Esophagus squamous epithelium (tissue), 5 donors: ENCODE data around the gene ADGRD1. TPM values are rescaled to one million over a fixed set of nuclear protein-coding genes. Genes with fewer than 3 reads are reported as not detected.

ENCODE experiments used
- DNase-seq: peaks from one replicate; lab custom pipeline; 2025; lab: John Stamatoyannopoulos, UW
- H3K27ac ChIP-seq, 4 donors: fragments of 200-600 bp; sonication (generic); one replicate each; pipeline ENCODE4 v1.5.1; 2016 to 2019; ENCODE audit warnings: mild to moderate bottlenecking in 1 of 4
- H3K27me3 ChIP-seq, 4 donors: fragments of 200-600 bp; sonication (generic); 1 replicate in 3 of 4; 2 replicates in 1 of 4; pipeline versions ENCODE4 v1.5.1 to v1.6.0; 2017 to 2021; ENCODE audit warnings: antibody characterized with exemption in 1 of 4
- H3K36me3 ChIP-seq, 3 donors: fragments of 200-600 bp; sonication (generic); one replicate each; pipeline ENCODE4 v1.5.1; 2016 to 2019
- H3K4me1 ChIP-seq, 3 donors: fragments of 200-600 bp; sonication (generic); one replicate each; pipeline ENCODE4 v1.5.1; 2017 to 2019
- H3K4me3 ChIP-seq, 4 donors: fragments of 200-600 bp; sonication (generic); 1 replicate in 3 of 4; 2 replicates in 1 of 4; pipeline ENCODE4 v1.5.1; 2016 to 2019; ENCODE audit warnings: mild to moderate bottlenecking in 2 of 4, moderate library complexity in 1 of 4
- H3K9me3 ChIP-seq, 3 donors: fragments of 200-600 bp; sonication (generic); one replicate each; pipeline ENCODE4 v1.5.1; 2016 to 2019
- CTCF ChIP-seq, 6 experiments: fragments of 450-650 bp in 4 of 6; fragments of 200-600 bp in 2 of 6; sonication (generic) in 2 of 6; IDR thresholded peaks; one replicate each; pipeline ENCODE4 v1.5.1; 2016 to 2019; ENCODE audit warnings: antibody characterized with exemption in 6 of 6, mild to moderate bottlenecking in 4 of 6, moderate library complexity in 4 of 6
- POLR2A ChIP-seq, 4 donors: fragments of 450-650 bp; IDR thresholded peaks; one replicate each; pipeline ENCODE4 v1.6.1; 2017; ENCODE audit warnings: antibody characterized with exemption in 4 of 4, mild to moderate bottlenecking in 4 of 4, moderate library complexity in 3 of 4
- WGBS, 2 donors: methylation state at CpG; one replicate each; pipeline ENCODE4 v1.1.5; 2018; 5-methylcytosine and 5-hydroxymethylcytosine counted together
- intact Hi-C: fragments of 100-400 bp; cut with DNase I; formaldehyde crosslinking; loops from one replicate; pipeline ENCODE4 v1.15.0; 2022
- total RNA-seq, 4 donors: library from RNA; depleted of rRNA; stranded (reverse); fragments of >200 nt; gene quantifications; one replicate each; pipeline ENCODE4 v1.1.0, GENCODE V29; 2016
- donor health status: DM: yes; HTN: yes; CAD: no.

Gene ADGRD1
- total RNA-seq, 4 donors from 2014 or later: 2.2 to 28.2 (median 8.8) TPM

GRCh38 chr12:130972586-130972950, 18.9 kb downstream of the ADGRD1 start:
- intact Hi-C loops: no loop called here
- DNase-seq: no peak
- Histone ChIP-seq H3K27ac (peak overlapping the region in 3 of 4 donors; percentile 57 to 74 (median 72)), H3K27me3 (no peaks in the 10 kb centered on the region), H3K36me3 (no peaks in the 10 kb centered on the region), H3K4me3 (no peak overlapping the region), H3K4me1 (peaks cover 0 to 17% (median 0%) of the 10 kb centered on the region in 3 donors), H3K9me3 (no peaks in the 10 kb centered on the region)
- WGBS, 2 donors: 77% methylated on average over 8 to 9 of the region's 9 CpGs
- no peak for TF ChIP-seq POLR2A (IDR thresholded peaks at IDR 0.05)
- no peak for TF ChIP-seq CTCF (IDR thresholded peaks at IDR 0.05)

- no peak for DNase-seq
- H3K27ac ChIP-seq: peak overlapping the region in 3 of 4 donors; percentile 57 to 74 (median 72)
- intact Hi-C loops: no loop called here
- H3K27me3 ChIP-seq: no peaks in the 10 kb centered on the region
- TF ChIP-seq CTCF (IDR thresholded peaks at IDR 0.05) (no peak), POLR2A (IDR thresholded peaks at IDR 0.05) (no peak)
- H3K9me3 ChIP-seq: no peaks in the 10 kb centered on the region
- no peak overlapping the region for H3K4me3 ChIP-seq
- WGBS, 2 donors: 66 to 73% methylated on average over 11 of the region's 11 CpGs
- peaks cover 0 to 17% (median 0%) of the 10 kb centered on the region in 3 donors for H3K4me1 ChIP-seq
- H3K36me3 ChIP-seq: no peaks in the 10 kb centered on the region
Observed at GRCh38 chr12:130973109-130973508, 19.4 kb downstream of the ADGRD1 start.

GRCh38 chr12:130973906-130974305, 20.2 kb downstream of the ADGRD1 start:
- Histone ChIP-seq H3K4me1 (peaks cover 0 to 17% (median 0%) of the 10 kb centered on the region in 3 donors), H3K27me3 (no peaks in the 10 kb centered on the region), H3K27ac (no peak overlapping the region), H3K4me3 (no peak overlapping the region), H3K36me3 (no peaks in the 10 kb centered on the region), H3K9me3 (no peaks in the 10 kb centered on the region)
- DNase-seq: no peak
- intact Hi-C loops: no loop called here
- TF ChIP-seq POLR2A (IDR thresholded peaks at IDR 0.05): no peak
- TF ChIP-seq CTCF (IDR thresholded peaks at IDR 0.05): no peak
- WGBS, 2 donors: 82 to 96% methylated on average over 7 to 8 of the region's 10 CpGs

- intact Hi-C loops: no loop called here
- no peak overlapping the region for H3K27ac ChIP-seq
- no peaks in the 10 kb centered on the region for H3K9me3 ChIP-seq
- peaks cover 0 to 17% (median 0%) of the 10 kb centered on the region in 3 donors for H3K4me1 ChIP-seq
- WGBS, 2 donors: 79 to 80% methylated on average over 5 to 6 of the region's 7 CpGs
- H3K36me3 ChIP-seq: no peaks in the 10 kb centered on the region
- H3K4me3 ChIP-seq: no peak overlapping the region
- TF ChIP-seq CTCF (IDR thresholded peaks at IDR 0.05) (no peak), POLR2A (IDR thresholded peaks at IDR 0.05) (no peak)
- no peak for DNase-seq
- H3K27me3 ChIP-seq: no peaks in the 10 kb centered on the region
Observed at GRCh38 chr12:130975116-130975515, 21.4 kb downstream of the ADGRD1 start.

GRCh38 chr12:130976171-130976720, 22.5 kb downstream of the ADGRD1 start:
- intact Hi-C loops: no loop called here

More at GRCh38 chr12:130976171-130976720, 22.5 kb downstream of the ADGRD1 start:
- Histone ChIP-seq H3K4me1 (peaks cover 0 to 24% (median 0%) of the 10 kb centered on the region in 3 donors), H3K27me3 (no peaks in the 10 kb centered on the region), H3K4me3 (no peak overlapping the region), H3K9me3 (no peaks in the 10 kb centered on the region), H3K36me3 (no peaks in the 10 kb centered on the region), H3K27ac (no peak overlapping the region)
- TF ChIP-seq CTCF (IDR thresholded peaks at IDR 0.05) (no peak), POLR2A (IDR thresholded peaks at IDR 0.05) (no peak)
- DNase-seq: no peak
- WGBS, 2 donors: 75 to 86% methylated on average over 7 to 14 of the region's 15 CpGs
